ENCODE measurements around the gene TMCC2.
A peak's percentile ranks its signal among the peaks of the same experiment; 100 is the strongest.
"Not testable (repeated sequence)": the region's sequence is repeated elsewhere in the genome, so short reads cannot be mapped to it uniquely, and the experiment has no call there.

TMCC2 gene

DNA sequence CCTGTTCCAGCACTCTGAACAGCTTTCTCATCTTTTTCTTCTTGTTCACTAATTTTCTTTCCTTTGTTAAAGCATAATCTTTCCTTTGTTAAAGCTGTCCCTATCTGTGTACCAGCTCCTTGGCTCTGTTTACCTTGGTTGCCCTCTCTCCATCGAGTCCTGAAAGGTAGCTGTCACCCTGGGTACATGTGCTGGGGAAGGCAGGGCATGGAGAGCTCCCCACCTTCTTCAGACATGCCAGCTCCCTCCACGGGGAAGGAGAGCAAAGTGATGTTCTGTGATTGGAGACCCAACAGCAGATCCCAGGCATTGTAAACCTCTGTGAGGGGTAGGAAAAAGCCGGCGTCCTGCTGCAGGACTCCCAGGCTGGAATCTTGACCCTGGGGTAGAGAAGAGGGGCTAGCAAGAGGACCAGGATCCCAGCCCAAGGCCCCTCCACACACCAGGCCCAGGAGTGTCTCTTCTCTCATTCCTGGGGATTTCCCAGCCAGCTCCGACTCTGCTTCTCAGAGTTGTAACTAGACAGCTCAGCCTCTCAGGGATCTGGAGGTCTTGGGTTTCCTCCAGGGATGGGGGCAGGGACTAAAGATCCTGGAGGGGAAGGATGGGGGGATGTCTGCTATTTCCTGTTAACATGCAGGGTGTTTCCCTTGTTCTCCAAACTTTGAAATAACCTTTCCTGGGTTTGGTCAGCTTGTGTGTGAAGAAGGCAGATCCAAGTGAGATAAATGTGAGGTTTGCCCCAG lies 34.4 kb downstream of the TMCC2 start:
- peak in 1 of 2 donors; percentile 58 for DNase-seq

DNA sequence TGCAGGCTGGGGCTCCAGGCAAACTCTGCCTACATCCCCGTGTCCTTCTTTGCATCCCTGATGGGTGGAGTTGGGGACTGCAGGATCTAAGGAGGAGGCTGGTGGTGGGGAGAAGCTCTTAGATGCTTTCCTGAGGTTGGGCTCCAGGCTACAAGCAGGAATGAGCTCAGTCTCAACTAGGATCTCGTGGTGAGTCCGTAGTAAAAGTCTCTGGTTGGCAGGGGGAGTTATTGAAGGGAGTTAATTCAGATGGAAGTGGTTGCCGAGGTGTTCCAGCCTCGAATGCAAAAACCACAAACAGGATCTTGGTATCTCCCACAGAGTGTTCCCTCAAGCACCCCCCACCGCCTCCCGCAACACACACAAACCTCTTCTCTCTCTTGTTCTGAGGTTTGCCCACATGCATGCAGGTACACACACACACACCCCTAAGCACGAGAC lies 35.0 kb downstream of the TMCC2 start:
- peak in 1 of 2 donors; percentile 18 for DNase-seq

DNA sequence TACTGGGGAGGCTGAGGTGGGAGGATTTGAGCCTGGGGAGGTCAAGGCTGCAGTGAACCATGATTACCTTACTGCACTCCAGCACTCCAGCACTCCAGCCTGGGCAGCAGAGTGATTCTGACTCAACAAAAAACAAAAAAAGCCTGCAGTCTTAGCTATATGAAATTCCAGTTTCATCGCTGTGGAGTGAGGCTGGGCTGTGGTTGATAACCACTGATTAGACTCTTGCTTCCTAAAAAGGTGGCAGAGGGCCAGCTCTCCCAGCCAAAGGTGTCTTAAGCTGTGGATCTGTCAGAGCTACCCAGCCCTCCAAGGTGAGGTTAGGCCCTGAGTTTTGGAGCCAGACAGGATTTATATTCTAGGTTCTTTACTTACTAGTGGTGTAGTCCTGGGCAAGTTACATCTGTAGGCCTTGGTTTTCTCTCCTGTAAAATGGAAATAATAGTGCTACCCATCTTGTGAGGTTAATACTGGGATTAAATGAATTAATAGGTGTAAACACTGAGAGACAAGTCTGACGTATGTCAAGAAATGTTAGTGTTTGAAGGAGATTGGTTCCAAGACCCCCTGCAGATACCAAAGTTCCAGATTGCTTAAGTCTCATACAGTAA lies 35.9 kb downstream of the TMCC2 start:
- DNase-seq, result no peak

DNA sequence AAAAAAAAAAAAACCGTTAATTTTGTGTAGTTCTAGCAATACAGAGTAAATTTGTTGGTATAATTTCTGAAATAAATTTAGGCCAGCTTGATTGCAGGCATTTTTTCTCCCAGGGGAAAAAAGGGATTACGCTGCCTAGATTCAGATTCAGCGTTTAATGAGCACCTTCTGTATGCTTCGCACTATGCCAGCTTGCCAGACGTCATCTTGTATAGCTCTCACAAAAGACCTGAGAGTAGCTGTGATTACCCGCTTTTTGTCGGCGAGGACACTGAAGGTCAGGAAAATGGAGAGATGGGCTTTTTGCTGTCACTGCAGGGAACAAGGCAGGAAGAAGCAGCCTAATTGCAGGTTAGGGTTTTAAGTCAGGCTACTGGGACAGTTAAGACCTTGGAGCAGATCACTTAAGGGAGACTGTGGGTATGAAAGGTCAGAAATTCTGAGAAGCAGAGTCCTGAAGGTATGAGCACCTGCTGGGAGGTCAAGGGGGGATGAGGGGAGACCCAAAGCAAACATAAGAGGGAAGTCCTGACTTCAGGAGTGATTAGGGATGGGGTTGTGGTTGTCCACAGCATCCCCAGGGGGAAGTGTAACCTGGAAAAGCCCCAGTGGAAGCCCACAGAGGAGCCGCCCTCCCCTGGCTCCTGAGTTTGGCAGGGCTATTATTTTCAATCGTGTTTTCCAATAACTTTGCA lies 39.0 kb downstream of the TMCC2 start:
- DNase-seq, result no peak

DNA sequence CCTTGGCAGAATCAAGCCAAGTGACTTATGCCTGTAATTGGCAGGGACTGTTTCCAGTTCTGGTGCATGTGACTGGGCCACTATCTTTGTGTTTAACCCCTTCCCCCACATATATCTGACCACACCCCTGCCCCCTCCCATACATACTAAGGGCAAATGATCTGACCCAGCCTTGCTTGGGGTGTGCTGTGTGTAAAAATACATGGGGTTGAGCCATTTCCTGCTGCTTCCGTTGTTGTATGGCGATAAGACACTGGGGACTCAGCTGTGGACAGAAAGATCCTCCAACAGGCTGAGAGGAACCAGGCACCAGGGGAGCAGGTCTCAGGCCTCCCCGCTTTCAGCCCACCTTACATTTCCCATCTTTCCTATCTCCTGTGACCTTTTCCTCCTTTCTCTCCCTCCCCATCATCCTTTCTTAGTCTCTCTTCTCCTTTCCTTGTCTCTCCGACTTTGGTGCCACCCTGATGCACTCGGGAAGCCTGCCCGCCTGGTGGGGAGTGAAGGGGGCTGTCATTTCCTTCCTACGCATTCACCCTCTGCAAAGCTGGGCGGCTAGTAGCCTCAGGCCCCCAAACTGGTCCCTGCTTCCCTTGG lies 39.7 kb downstream of the TMCC2 start:
- DNase-seq, result no peak

DNA sequence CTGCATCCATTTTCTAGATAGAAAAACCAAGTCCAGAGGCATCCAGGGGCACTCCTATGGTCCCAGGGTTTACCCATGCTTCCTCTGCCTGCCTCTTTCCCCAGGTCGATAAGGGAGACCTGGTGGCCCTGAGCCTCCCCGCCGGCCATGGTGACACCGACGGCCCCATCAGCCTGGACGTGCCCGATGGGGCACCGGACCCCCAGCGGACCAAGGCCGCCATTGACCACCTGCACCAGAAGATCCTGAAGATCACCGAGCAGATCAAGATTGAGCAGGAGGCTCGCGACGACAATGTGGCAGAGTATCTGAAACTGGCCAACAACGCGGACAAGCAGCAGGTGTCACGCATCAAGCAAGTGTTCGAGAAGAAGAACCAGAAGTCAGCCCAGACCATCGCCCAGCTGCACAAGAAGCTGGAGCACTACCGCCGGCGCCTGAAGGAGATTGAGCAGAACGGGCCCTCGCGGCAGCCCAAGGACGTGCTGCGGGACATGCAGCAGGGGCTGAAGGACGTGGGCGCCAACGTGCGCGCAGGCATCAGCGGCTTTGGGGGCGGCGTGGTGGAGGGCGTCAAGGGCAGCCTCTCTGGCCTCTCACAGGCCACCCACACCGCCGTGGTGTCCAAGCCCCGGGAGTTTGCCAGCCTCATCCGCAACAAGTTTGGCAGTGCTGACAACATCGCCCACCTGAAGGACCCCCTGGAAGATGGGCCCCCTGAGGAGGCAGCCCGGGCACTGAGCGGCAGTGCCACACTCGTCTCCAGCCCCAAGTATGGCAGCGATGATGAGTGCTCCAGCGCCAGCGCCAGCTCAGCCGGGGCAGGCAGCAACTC lies 41.3 kb downstream of the TMCC2 start:
- no peak for DNase-seq

DNA sequence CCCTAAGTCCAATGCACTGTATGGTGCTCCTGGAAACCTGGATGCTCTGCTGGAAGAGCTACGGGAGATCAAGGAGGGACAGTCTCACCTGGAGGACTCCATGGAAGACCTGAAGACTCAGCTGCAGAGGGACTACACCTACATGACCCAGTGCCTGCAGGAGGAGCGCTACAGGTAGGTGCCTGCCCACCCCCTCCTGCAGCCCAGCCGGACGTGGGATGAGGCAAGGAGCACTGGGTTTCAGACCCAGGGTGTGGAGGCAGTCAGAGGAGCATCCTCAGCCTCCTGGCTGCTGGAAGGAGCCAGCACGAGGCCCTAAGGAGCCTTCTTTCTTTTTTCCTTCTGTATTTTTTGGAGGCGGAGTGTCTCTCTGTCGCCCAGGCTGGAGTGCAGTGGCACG lies 42.0 kb downstream of the TMCC2 start:
- no peak for DNase-seq

DNA sequence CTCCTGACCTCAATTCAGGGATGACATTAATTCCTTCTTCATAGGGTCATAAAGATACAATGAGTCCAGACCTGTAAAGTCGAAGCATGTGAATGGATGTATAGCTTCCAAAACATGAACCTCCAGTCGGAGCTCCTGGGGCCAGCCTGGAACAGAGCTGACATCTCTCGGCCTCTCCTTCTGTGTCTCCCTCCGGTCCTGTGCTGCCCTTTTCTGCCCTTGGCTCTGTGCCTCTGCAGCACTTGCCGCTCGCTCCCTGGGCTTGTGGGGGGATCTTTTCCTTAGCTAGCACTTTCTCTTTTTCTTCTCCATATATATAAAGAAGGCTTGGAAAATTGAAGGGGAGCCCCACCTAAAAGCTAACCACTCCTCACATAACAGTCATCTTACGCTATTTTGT lies 42.5 kb downstream of the TMCC2 start:
- DNase-seq, result no peak

DNA sequence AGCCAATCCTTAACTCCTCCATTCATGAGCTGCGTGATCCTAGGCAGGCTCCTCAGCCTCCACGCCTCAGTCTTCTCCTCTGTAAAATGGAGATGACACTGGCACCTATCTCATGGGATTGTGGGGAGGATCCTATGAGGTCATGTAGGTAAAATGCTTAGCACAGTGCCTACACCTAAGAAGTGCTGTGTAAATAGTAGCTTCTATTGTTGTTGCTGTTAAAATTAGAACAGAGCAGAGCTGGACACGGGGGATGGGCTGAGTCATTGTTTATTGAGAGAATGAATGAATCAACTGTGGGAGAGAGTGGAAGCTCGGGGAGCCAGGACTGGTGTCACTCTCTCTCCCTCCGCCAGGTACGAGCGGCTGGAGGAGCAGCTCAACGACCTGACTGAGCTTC lies 43.0 kb downstream of the TMCC2 start:
- no peak for DNase-seq

DNA sequence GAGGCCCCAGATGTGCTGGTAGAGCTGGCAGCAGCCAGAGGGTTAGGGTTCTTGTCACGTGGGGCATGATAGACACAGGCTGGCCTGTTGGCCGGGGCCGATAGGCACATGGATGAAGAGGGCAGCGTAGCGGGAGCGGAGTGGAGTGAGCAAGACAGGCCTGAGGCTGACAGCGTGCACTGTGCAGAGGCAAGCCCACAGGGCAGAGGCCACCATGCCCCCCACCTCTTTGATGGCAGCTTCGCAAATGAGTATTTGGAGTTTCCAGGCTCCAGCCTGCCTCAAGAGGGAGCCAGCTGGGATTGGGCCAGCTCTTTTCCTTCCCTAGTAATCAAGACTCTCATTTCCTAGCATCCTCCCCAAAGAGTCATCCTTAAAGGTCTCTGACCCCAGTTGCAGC lies 43.5 kb downstream of the TMCC2 start:
- no peak for DNase-seq

DNA sequence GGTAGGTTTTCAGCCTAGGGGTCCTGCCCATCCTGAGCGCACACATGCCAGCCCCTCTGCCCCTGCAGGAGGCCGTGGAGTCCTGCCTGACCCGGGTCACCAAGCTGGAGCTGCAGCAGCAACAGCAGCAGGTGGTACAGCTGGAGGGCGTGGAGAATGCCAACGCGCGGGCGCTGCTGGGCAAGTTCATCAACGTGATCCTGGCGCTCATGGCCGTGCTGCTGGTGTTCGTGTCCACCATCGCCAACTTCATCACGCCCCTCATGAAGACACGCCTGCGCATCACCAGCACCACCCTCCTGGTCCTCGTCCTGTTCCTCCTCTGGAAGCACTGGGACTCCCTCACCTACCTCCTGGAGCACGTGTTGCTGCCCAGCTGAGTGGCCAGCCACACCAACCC lies 44.0 kb downstream of the TMCC2 start:
- DNase-seq, result no peak

DNA sequence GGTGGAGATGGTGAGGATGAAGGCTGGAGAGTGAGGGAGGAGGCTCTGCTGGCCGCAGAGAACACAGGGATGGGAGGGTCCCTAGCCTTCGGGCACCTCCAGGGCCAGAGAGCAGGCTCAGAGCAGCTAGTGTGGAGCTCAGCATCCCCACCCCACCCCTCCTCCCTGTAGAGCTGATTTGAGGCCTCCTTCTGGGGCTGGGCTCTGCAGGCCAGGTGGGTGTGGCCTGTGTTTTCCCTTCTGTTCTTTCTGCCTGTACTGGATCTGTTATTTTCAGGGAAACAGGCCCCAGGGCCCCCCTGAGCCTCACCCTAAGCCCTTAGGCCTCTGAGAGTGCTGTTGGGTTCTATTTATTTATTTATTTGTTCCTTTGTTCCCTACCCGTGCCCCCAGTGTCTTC lies 44.8 kb downstream of the TMCC2 start:
- DNase-seq, result no peak

DNA sequence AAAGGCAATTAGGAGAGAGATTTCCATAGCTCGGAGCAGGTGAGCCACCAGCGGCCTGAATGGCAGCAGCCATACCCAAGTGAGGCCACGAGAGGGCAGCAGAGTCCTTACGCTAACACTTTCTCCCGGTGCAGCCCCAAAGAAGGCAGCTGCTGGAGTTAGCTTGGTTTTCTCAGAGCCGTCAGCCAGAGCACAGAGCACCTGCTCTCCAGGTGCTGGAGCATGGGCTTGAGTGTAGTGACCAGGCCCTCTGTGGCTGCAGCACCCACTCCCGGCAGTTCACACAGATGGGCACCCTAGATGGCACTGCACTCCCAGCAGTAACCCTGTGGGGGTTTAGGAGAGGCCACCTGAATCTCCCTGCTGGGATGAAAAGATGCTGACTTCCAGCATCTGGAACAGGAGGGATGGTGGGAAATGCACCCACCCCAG lies 45.8 kb downstream of the TMCC2 start:
- DNase-seq, result peak; percentile 49 to 55

DNA sequence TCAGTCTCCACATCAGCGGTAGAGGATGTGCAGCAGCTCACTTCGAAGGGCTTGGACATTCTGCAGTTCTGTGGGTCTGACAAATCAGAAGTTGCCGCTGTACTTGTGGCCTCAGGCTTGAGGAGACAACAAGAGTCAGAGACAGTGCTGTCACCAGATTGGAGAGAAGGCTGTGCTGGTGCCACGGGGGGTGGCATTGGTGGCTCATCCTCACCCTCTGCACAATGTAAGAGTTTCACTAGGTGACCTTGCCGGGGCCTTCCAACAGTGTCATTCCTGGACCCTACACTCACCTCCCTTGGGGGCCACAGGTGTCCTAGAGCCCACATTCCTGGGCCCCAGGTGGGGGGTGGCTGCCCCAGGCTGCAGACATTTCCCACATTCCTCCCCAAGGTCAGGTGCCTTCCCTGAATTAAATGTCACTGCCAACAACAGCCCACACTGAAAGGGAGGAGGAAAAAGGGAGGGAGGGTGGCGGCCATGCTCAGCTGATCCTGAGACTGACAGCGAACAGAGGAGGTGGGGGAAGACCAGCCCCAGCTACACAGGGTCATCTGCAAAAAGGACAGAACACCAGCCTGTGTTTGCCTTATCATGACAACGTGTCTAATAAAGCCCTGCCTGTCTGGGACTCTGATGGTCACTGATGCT lies 46.4 kb downstream of the TMCC2 start:
- no peak for DNase-seq

DNA sequence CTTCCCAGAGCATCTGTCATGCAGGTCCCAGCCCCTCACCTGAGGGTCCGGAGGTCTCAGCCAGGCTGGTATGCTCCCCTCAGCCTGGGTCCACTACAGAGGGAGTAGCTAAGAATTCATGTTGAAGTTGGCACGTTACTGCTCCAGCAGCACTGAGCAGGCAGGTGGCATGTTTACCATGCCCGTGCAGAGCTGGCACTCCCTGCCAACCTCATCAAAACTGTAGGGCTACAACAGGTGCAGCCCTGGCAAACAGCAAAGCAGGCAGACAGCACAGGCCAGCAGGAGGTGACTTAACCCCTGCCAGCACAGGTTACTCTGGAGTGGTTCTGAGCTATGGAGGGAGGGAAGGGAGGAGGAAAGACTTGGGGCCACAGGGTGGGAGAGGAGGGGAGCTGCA lies 47.4 kb downstream of the TMCC2 start:
- no peak for DNase-seq

DNA sequence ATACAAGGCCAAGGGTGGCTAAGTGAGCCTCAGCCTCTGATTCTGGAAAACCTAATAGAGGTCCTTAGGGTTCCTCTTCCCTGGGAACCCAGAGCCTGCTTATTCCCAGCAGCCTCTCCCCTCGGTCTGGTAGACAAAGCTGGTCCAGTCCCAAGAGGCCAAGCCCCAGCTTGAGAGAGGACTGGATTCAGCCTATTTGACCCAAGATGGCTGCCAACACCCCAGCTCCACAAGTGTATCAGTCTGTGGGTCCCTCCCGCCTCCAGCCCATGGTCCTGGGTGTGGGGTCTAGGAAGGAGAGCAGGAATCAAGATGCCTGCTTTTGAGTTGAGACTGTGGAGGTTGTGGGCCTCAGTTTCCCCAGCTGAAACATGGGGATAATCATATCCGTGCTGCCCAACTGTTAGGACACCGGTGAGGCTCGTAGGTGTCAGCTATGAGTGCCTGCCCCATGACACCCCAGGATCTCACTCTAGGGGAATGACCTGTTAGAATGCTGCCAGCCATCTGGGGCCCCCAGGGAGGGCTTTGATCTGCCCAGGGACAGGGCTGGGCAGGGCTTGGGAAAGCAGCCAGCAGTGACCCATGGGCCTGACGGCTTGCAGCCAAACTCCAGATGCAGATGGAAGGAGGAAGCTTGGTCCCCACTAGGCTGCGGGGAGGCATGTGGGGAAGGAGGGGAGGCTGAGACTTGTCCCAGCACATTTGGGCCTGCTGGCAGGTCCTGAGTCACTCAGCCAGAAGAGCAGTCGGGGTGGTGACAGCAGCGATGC lies 48.4 kb downstream of the TMCC2 start:
- no peak for DNase-seq

DNA sequence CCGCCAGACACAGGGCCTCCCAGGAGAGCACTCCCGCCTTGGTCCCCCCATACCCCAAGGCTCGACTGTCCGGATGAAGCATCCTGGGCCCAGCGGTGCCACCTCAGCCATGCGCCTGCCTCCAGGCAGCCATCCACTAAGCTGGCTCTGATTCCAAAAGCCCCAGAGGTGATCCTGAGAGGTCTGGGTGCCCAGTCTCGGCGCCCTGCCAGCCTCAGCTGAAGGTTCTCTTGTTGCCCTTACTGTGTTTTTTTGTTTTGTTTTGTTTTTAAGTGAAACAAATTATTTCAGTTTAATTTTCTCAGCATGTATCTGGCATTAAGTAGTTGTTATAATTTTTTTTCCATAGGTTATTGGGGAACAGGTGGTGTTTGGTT lies 48.9 kb downstream of the TMCC2 start:
- DNase-seq, result no peak

DNA sequence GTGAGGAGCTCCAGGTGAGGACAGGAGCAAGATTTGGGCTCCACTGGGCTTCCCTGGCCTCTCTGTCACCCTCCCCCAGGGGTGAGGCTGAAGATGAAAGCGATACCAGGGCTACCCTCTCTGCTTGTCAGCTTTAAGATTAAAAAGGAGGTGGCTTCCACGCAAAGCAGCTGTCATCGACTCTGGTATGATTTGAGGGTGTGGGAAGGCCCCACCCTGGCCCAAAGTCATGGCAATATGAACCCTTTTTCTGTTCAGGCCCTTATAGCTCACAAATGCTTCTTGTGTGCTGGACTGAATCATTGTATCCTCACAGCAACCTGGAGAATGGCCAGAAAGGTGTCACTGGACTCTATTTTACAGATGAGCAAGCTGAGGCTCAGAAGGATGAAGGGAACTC lies 52.2 kb downstream of the TMCC2 start:
- no peak for DNase-seq

DNA sequence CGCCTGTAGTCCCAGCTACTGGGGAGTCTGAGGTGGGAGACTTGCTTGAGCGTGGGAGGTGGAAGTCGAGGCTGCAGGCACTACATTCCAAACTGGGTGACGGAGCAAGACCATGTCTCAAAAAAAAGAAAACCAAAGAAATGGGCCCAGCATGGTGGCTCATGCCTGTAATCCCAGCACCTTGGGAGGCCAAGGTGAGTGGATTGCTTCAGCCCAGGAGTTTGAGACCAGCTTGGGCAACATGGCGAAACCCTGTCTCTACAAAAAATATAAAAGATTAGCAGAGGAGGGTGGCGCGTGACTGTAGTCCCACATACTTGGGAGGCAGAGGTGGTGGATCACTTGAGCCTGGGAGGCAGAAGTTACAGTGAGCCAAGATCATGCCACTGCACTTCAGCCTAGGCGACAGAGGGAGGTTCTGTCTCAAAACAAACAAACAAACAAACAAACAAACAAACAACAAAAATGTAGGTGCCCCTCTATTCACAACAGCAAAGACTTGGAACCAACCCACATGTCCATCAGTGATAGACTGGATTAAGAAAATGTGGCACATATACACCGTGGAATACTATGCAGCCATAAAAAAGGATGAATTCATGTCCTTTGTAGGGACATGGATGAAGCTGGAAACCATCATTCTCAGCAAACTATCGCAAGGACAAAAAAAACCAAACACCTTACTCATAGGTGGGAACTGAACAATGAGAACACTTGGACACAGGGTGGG lies 53.1 kb downstream of the TMCC2 start:
- DNase-seq, result not testable (repeated sequence)

DNA sequence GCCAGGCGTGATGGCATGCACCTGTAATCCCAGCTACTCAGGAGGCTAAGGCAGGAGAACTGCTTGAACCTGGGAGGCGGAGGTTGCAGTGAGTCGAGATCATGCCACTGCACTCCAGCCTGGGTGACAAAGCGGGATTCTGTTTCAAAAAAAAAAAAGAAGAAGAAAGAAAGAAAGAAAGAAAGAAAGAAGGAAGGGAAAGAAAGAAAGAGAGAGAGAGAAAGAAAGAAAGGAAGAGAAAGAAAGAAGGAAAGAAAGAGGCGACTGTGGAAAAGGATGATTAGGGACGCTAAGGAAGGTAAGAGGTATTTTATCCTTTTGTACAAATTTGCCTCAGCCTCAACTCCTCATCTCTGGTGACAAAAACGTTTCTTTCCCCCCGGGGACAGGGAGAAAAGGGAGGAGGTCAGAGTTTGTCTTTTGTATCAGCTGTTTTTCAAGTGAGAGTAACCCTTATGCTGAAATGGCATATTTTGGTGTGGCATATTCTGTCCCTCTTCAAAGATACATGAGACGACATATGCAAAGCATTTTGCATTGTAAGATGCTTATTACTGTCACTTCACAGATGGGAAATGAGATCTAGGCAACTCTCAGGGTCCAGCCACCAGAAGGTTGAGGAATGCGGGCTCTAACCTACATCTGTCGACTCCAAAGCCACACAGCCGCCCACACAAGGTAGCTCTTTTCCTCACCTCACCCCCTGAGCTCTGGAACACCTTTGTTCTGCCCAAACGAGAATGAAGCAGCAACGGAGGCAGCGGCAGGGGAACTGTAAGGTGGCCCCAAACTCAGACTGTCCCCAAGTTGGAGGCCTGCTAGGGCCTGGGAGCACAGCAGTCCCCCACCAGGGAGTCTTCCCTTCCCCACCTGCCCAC lies 55.8 kb downstream of the TMCC2 start:
- DNase-seq, result no peak

All from bone marrow (tissue), 2 donors.